Parathyroid adenoma (tissue), 2 donors: Measurements from ENCODE around the gene PKN1.

Source experiments
- H2AFZ ChIP-seq: fragments of 300-600 bp; sonication (generic); one replicate; pipeline ENCODE4 v1.7.0; 2017; ENCODE audit warnings: antibody characterized with exemption, mild to moderate bottlenecking
- H3K27ac ChIP-seq: fragments of 300-600 bp; sonication (generic); one replicate; pipeline ENCODE4 v1.7.0; 2017
- H3K27me3 ChIP-seq: fragments of 300-600 bp; sonication (generic); one replicate; pipeline ENCODE4 v1.7.0; 2017; ENCODE audit warnings: low read length; ENCODE audit not compliant: control insufficient read depth, insufficient read depth
- H3K36me3 ChIP-seq: fragments of 300-600 bp; sonication (generic); one replicate; pipeline ENCODE4 v1.7.0; 2017; ENCODE audit warnings: low read length; ENCODE audit not compliant: control insufficient read depth, insufficient read depth
- H3K4me1 ChIP-seq: fragments of 300-600 bp; sonication (generic); one replicate; pipeline ENCODE4 v1.7.0; 2017; ENCODE audit warnings: control low read depth
- H3K4me2 ChIP-seq: fragments of 300-600 bp; sonication (generic); one replicate; pipeline ENCODE4 v1.7.0; 2017; ENCODE audit warnings: low read length
- H3K4me3 ChIP-seq: fragments of 300-600 bp; sonication (generic); one replicate; pipeline ENCODE4 v1.7.0; 2017; ENCODE audit warnings: low read depth, low read length
- H3K79me2 ChIP-seq: fragments of 300-600 bp; sonication (generic); one replicate; pipeline ENCODE4 v1.7.0; 2017; ENCODE audit warnings: control low read depth
- H3K9ac ChIP-seq: fragments of 300-600 bp; sonication (generic); one replicate; pipeline ENCODE4 v1.7.0; 2017; ENCODE audit warnings: mild to moderate bottlenecking
- H3K9me3 ChIP-seq: fragments of 300-600 bp; sonication (generic); one replicate; pipeline ENCODE4 v1.7.0; 2017; ENCODE audit warnings: low read length; ENCODE audit not compliant: control insufficient read depth
- TF ChIP-seq, protein P1 (sequence below): fragments of 300-600 bp; sonication (generic); IDR thresholded peaks from one replicate; pipeline ENCODE4 v1.7.0; 2017; ENCODE audit warnings: antibody characterized with exemption, mild to moderate bottlenecking
- donor health status: primary hyperparathyroidism.

The PKN1 gene

DNA sequence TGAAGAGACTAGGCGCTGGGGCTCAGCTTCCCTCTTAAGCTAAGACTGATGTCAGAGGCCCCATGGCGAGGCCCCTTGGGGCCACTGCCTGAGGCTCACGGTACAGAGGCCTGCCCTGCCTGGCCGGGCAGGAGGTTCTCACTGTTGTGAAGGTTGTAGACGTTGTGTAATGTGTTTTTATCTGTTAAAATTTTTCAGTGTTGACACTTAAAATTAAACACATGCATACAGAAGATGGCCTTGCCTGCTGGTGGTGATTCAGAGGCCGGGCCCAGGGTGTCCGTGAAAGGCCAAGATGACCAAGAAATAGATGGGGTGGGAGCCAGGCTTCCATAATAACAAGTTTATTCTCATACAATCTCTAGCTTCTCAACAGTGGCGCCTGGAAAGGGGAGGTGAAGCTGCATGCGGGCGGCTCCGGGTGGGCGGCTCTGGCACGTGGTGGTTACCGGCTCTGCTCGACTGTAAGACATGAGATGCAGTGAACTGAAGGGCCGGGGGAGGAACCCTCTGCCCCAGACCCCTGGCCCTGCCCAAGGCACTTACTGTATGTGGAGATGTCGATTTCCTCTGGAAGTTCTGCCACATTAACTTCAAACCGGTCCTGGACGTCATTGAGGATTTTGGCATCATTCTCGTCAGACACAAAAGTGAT, 24.5 kb upstream of the PKN1 start:
- Histone ChIP-seq H3K79me2 (peaks cover 3% of the 10 kb centered on the region), H3K36me3 (no peaks in the 10 kb centered on the region), H3K4me2 (no peak overlapping the region), H3K4me3 (no peak overlapping the region), H3K27me3 (no peaks in the 10 kb centered on the region), H3K27ac (no peak overlapping the region), H3K9ac (no peak overlapping the region), H2AFZ (no peak overlapping the region), H3K9me3 (no peaks in the 10 kb centered on the region), H3K4me1 (no peaks in the 10 kb centered on the region)
- TF ChIP-seq, protein P1, sequence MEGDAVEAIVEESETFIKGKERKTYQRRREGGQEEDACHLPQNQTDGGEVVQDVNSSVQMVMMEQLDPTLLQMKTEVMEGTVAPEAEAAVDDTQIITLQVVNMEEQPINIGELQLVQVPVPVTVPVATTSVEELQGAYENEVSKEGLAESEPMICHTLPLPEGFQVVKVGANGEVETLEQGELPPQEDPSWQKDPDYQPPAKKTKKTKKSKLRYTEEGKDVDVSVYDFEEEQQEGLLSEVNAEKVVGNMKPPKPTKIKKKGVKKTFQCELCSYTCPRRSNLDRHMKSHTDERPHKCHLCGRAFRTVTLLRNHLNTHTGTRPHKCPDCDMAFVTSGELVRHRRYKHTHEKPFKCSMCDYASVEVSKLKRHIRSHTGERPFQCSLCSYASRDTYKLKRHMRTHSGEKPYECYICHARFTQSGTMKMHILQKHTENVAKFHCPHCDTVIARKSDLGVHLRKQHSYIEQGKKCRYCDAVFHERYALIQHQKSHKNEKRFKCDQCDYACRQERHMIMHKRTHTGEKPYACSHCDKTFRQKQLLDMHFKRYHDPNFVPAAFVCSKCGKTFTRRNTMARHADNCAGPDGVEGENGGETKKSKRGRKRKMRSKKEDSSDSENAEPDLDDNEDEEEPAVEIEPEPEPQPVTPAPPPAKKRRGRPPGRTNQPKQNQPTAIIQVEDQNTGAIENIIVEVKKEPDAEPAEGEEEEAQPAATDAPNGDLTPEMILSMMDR, result no peak

DNA sequence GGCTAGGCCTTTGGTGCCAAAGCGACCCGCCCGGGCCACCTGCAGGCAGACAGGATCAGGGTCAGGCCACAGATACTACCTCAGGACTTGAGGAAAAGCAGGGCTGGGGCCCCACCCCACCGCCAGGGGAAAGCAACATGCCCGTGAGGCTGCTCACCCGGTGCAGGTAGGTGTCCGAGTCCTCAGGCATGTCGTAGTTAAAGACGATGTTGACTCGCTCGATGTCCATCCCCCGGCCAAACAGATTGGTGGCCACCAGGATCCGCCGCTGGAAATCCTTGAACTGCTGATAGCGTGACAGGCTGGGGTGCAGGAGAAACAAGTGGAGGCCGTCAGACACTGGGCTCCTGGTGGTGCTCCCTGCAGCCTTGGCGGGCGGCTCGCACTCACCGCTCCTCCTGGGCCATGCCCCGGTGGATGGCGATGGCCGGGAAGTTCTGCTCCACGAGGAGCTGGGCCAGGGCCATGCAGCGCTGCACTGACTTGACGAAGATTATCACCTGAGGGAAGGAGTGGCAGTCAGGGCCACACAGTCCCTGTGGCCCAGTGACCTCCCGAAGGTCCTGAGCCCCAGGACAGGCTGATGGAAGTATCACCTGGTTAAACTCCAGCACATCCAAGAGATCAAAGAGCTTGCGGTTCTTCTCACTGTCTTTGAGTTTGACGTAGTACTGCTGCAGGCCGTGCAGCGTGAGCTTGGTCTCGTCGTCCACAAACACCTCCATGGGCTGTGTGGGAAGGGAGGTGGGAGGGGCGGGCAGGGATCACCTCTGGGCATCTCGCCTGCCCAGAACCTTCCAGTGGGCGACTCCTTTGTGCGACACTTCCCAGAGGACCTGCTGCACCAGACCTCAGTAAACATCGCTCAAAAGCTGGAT, 23.7 kb upstream of the PKN1 start:
- H3K27ac ChIP-seq, result no peak overlapping the region
- TF ChIP-seq, protein P1, result no peak
- H3K79me2 ChIP-seq, result peaks cover 3% of the 10 kb centered on the region
- no peaks in the 10 kb centered on the region for H3K36me3 ChIP-seq
- no peak overlapping the region for H2AFZ ChIP-seq
- no peaks in the 10 kb centered on the region for H3K4me1 ChIP-seq
- no peaks in the 10 kb centered on the region for H3K27me3 ChIP-seq
- no peak overlapping the region for H3K4me2 ChIP-seq
- no peak overlapping the region for H3K4me3 ChIP-seq
- H3K9ac ChIP-seq, result no peak overlapping the region
- no peaks in the 10 kb centered on the region for H3K9me3 ChIP-seq

DNA sequence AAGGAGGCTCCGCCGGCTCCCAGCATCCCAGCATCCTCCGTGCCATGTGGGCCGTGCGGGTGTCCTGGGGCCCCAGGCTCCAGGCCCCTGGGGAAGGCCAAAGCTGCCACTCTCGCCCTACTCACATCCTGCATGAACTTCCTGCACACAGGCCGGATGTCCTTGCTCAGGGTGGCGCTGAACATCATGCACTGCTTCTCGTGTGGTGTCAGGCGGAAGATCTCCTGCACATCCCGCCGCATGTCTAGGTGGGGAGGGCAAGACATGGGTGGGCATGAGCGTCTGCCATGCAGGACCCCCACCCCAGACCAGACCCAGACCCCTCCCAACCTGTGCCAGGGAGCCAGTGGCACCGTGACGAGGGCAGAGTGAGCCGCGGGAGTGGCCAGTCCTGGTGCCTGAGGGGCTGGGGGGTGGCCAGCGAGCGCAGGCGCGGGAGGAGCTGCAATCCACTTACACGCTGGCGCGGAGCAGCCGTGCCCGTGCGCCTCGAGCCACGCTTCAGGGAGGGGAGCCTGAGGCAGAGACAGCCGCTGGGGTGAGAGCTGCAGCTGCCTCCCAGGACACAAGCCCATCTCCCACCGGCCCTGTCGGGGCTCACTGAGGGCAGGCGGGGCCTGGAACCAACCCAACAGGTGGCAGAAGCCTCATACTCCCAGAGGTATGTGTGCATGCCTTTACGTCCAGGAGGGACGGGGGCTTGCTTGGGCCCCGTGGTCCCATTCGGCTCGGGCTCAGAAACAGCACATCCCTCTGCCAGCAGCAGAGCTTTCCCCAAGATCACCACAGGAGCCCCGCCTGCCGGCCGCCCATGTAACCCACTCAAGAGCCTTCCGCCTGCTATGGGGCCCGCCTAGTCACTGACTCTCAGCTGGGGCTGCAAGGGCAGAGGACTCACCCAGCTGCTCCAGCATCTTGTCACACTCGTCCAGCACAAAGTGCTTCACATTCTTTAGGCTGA, 22.7 kb upstream of the PKN1 start:
- H3K36me3 ChIP-seq, result no peaks in the 10 kb centered on the region
- TF ChIP-seq, protein P1, result no peak

DNA sequence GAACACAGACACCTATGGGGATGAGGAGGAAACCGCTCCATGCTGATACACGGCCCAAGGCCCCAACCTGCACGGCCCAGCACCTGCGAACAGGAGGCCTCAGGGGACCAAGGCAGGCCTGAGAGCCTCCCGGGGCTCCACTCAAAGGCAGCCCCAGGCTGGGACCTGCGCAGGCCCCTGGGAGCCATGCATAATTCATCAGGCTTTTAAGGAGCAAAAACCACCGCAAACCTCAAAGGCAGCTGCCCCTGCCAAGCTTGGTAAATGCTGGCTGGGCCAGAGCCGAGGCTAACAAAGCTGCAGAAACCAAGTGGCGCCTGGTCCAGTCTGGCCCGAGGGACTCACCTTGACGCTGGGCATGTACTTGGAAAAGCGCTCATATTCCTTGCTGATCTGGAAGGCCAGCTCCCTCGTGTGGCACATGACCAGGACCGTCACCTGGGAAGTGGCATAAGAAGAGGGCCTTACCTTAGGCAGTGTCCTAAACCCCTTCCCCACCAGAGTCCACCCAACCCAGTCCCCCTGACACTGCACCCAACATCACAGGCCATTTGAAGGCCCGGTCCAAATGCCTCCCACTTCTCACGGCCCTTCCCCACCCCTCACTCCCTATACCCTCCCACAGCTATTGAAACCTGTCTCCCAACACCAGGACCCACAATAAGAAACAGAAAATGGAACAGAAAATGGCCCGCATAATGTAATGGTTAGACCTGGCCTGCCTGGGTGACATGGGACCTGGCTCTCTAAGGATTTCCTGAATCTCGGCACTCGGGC, 21.8 kb upstream of the PKN1 start:
- H3K36me3 ChIP-seq, result no peaks in the 10 kb centered on the region
- no peak overlapping the region for H3K4me2 ChIP-seq
- H3K79me2 ChIP-seq, result peaks cover 15% of the 10 kb centered on the region
- no peak overlapping the region for H3K4me3 ChIP-seq
- H3K9me3 ChIP-seq, result no peaks in the 10 kb centered on the region
- TF ChIP-seq, protein P1, result no peak
- no peak overlapping the region for H3K9ac ChIP-seq
- no peaks in the 10 kb centered on the region for H3K4me1 ChIP-seq
- H3K27me3 ChIP-seq, result no peaks in the 10 kb centered on the region
- no peak overlapping the region for H3K27ac ChIP-seq
- H2AFZ ChIP-seq, result no peak overlapping the region

More for the DNA sequence above, 22.7 kb upstream of the PKN1 start:
- H2AFZ ChIP-seq, result no peak overlapping the region
- no peaks in the 10 kb centered on the region for H3K9me3 ChIP-seq
- no peak overlapping the region for H3K27ac ChIP-seq
- no peak overlapping the region for H3K9ac ChIP-seq
- no peaks in the 10 kb centered on the region for H3K27me3 ChIP-seq
- H3K4me2 ChIP-seq, result no peak overlapping the region
- peaks cover 5% of the 10 kb centered on the region for H3K79me2 ChIP-seq
- H3K4me1 ChIP-seq, result no peaks in the 10 kb centered on the region
- H3K4me3 ChIP-seq, result no peak overlapping the region
